Measurements from ENCODE around the gene CCDC183. TPM values are rescaled to one million over a fixed set of nuclear protein-coding genes. Genes with fewer than 3 reads are reported as not detected.
"Not testable (repeated sequence)": the region's sequence is repeated elsewhere in the genome, so short reads cannot be mapped to it uniquely, and the experiment has no call there.

CCDC183 gene
- total and polyA plus RNA-seq, 10 of the 15 experiments (the other 5 are each of a cell fraction or from before 2014, with no cell fraction given), result 0.04 to 1.2 (median 0.55) TPM; not detected in 5

DNA sequence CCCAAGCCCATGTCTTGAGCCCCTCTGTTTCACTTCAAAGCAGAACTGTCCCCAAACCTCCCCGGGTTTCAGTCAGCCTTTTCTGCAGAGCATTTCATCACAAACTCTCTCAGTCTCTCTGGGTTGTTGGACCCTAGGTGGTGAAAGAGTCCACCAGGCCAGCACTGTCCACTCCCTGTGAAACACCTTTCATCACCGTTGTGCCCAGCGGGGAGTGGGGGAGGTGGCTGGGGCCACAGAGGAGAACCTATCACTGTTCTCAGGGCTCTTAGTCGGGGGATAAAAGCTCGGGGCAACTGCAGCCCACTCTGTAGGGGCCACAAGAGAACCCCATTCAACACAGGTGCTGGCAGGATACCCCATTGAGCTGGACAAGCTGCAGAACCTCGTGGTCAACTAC is 6.2 kb downstream of the CCDC183 start:
- no peak overlapping the region for H3K9ac ChIP-seq (ENCODE audit: control insufficient read depth, insufficient read depth, low read length)
- H3K9me3 ChIP-seq (replicated peaks; ENCODE audit: control insufficient read depth, insufficient read depth, low read length), result no peaks in the 10 kb centered on the region
- TF ChIP-seq YBX1 (IDR thresholded peaks at IDR 0.05) (no peak), POLR2A (IDR thresholded peaks at IDR 0.05; ENCODE audit: low read depth, low read length) (no peak), ZBED1 (IDR thresholded peaks at IDR 0.05; ENCODE audit: borderline replicate concordance) (no peak), IKZF2 (IDR thresholded peaks at IDR 0.05) (no peak), KAT2A (conservative IDR thresholded peaks at IDR 0.05; ENCODE audit: control insufficient read depth, low read depth, low read length) (no peak)
- H3K27me3 ChIP-seq (replicated peaks in 1 of 2; ENCODE audit: control insufficient read depth in 2 of 2, insufficient read depth in 2 of 2, low read length in 1 of 2), result no peaks in the 10 kb centered on the region
- no peak overlapping the region for H2AFZ ChIP-seq (ENCODE audit: control insufficient read depth, low read depth, low read length)
- 52% methylated on average over 6 of the region's 6 CpGs for WGBS (ENCODE audit: insufficient coverage, insufficient replicate concordance, low lambda C conversion rate, missing lambda C conversion rate)
- DNase-seq (ENCODE audit: low read depth, low spot score) (no peak), ATAC-seq (no peak), FAIRE-seq (no peak)
- ChIA-PET CTCF (interaction anchor here (0.9 to 3.2 kb wide), 4 partner anchors 10 to 227 kb away, joined by 3 to 13 read pairs (median 4); no protein-coding TSS in a partner anchor), POLR2A (interaction anchor here (1.2 kb wide), 1 partner anchor 13 kb away, joined by 3 read pairs; no protein-coding TSS in a partner anchor), SMC1A (ENCODE audit: uncharacterized antibody, unreplicated experiment) (interaction anchor here (0.5 kb wide), 1 partner anchor 70 kb away, joined by 3 read pairs; no protein-coding TSS in a partner anchor), RAD21 (ENCODE audit: unreplicated experiment) (no interaction called here)
- H3K79me2 ChIP-seq (ENCODE audit: control insufficient read depth, insufficient read depth, low read length), result 0 out of 2 replicates have a peak, but pooled peaks cover 4% of the 10 kb centered on the region
- peaks cover 16% of the 10 kb centered on the region for H3K4me1 ChIP-seq (ENCODE audit: control insufficient read depth, insufficient read depth, low read length)
- intact Hi-C loops (cut with micrococcal nuclease; ENCODE audit: unreplicated experiment), result loop anchor here (10.0 kb wide), 1 partner anchor 82 kb away; the partner anchor contains the start of gene TRAF2
- H3K36me3 ChIP-seq (ENCODE audit: control insufficient read depth in 2 of 2, insufficient read depth in 2 of 2, low read length in 1 of 2), result no peaks in the 10 kb centered on the region
- in situ Hi-C loops (cut with MboI), result no loop called here
- no peak overlapping the region for H3K4me3 ChIP-seq
- no peaks in the 10 kb centered on the region for H4K20me1 ChIP-seq (ENCODE audit: control insufficient read depth, insufficient read depth)
- H3K4me2 ChIP-seq (ENCODE audit: control insufficient read depth, insufficient read depth), result no peak overlapping the region
- no peak overlapping the region for H3K27ac ChIP-seq (ENCODE audit: control insufficient read depth, insufficient read depth)
- BruUV-seq (replicated peaks), result no TSS peak

DNA sequence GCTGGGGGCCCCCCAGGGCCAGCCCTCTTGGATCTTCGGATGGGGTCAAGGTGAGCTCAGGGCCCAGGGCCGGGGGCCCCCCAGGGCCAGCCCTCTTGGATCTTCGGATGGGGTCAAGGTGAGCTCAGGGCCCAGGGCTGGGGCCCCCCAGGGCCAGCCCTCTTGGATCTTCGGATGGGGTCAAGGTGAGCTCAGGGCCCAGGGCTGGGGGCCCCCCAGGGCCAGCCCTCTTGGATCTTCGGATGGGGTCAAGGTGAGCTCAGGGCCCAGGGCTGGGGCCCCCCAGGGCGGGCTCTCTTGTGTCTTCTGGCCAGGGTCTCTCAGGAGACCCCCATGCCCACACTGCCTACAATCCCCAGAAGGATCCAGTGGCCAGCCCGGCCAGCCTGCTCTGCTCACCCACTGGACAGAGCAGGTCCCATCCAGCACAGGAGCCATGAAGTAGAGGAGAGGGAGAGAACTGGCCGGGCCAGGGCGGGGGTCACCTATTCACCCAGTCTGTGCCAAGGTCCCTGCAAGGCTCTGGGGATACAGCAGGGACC is 6.9 kb downstream of the CCDC183 start:
- SMC1A ChIA-PET (ENCODE audit: uncharacterized antibody, unreplicated experiment); FAIRE-seq; H2AFZ ChIP-seq (ENCODE audit: control insufficient read depth, low read depth, low read length); H3K9me3 ChIP-seq (replicated peaks; ENCODE audit: control insufficient read depth, insufficient read depth, low read length); H3K36me3 ChIP-seq (ENCODE audit: control insufficient read depth in 2 of 2, insufficient read depth in 2 of 2, low read length in 1 of 2); ATAC-seq; H3K4me3 ChIP-seq; in situ Hi-C loops (cut with MboI); DNase-seq (ENCODE audit: low read depth, low spot score); H4K20me1 ChIP-seq (ENCODE audit: control insufficient read depth, insufficient read depth); RAD21 ChIA-PET (ENCODE audit: unreplicated experiment); BruUV-seq (replicated peaks); H3K9ac ChIP-seq (ENCODE audit: control insufficient read depth, insufficient read depth, low read length); H3K27me3 ChIP-seq (replicated peaks in 1 of 2; ENCODE audit: control insufficient read depth in 2 of 2, insufficient read depth in 2 of 2, low read length in 1 of 2); H3K79me2 ChIP-seq (ENCODE audit: control insufficient read depth, insufficient read depth, low read length); H3K27ac ChIP-seq (ENCODE audit: control insufficient read depth, insufficient read depth); H3K4me2 ChIP-seq (ENCODE audit: control insufficient read depth, insufficient read depth): not testable (repeated sequence)
- peaks cover 16% of the 10 kb centered on the region for H3K4me1 ChIP-seq (ENCODE audit: control insufficient read depth, insufficient read depth, low read length)
- 84% methylated on average over 7 of the region's 9 CpGs for WGBS (ENCODE audit: insufficient coverage, insufficient replicate concordance, low lambda C conversion rate, missing lambda C conversion rate)
- ChIA-PET POLR2A (interaction anchor here (1.1 kb wide), 1 partner anchor 11 kb away, joined by 4 read pairs; no protein-coding TSS in a partner anchor), CTCF (interaction anchor here (0.5 to 3.2 kb wide), 2 partner anchors 11 to 332 kb away, joined by 5 to 13 read pairs; no protein-coding TSS in a partner anchor)
- intact Hi-C loops (cut with micrococcal nuclease; ENCODE audit: unreplicated experiment), result loop anchor here (10.0 kb wide), 1 partner anchor 82 kb away; the partner anchor contains the start of gene TRAF2
